ENCODE measurements around the gene EHBP1.

- TF ChIP-seq CTCF (IDR thresholded peaks at IDR 0.05) (no peak), POLR2A (IDR thresholded peaks at IDR 0.05) (no peak)
Observed at GRCh38 chr2:62775367-62775668, 69.8 kb downstream of the EHBP1 start.
